Measurements from ENCODE around the gene PLEKHA7.
A peak's percentile ranks its signal among the peaks of the same experiment; 100 is the strongest.
"Not testable (repeated sequence)": the region's sequence is repeated elsewhere in the genome, so short reads cannot be mapped to it uniquely, and the experiment has no call there.

The PLEKHA7 gene

GRCh38 chr11:17014321-17014832 lies at the start of gene PLEKHA7:
TSS of gene PLEKHA7 (minus strand) at chr11:17014414. CDS start at chr11:17014401, 13 bp downstream.
- peak; percentile 8 for DNase-seq (ENCODE audit: low read depth)

GRCh38 chr11:17063171-17064002 lies 49.2 kb upstream of the PLEKHA7 start:
- no peak for DNase-seq (ENCODE audit: low read depth)

- DNase-seq (ENCODE audit: low read depth), result not testable (repeated sequence)
Measured at GRCh38 chr11:17051146-17051545, 36.9 kb upstream of the PLEKHA7 start.

GRCh38 chr11:17048491-17048890 lies 34.3 kb upstream of the PLEKHA7 start:
- DNase-seq (ENCODE audit: low read depth), result not testable (repeated sequence)

GRCh38 chr11:17046690-17047089 lies 32.5 kb upstream of the PLEKHA7 start:
- DNase-seq (ENCODE audit: low read depth), result no peak

GRCh38 chr11:17036666-17037658 lies 22.7 kb upstream of the PLEKHA7 start:
- no peak for DNase-seq (ENCODE audit: low read depth)

GRCh38 chr11:17034027-17034426 lies 19.8 kb upstream of the PLEKHA7 start:
- DNase-seq (ENCODE audit: low read depth), result not testable (repeated sequence)

GRCh38 chr11:17026487-17027082 lies 12.4 kb upstream of the PLEKHA7 start:
- DNase-seq (ENCODE audit: low read depth), result no peak

GRCh38 chr11:17024924-17025323 lies 10.7 kb upstream of the PLEKHA7 start:
- no peak for DNase-seq (ENCODE audit: low read depth)

- DNase-seq (ENCODE audit: low read depth), result no peak
Measured at GRCh38 chr11:17021511-17021910, 7.3 kb upstream of the PLEKHA7 start.

GRCh38 chr11:17020831-17021230 lies 6.6 kb upstream of the PLEKHA7 start:
- DNase-seq (ENCODE audit: low read depth), result no peak

GRCh38 chr11:17019232-17019631 lies 5.0 kb upstream of the PLEKHA7 start:
- DNase-seq (ENCODE audit: low read depth), result no peak

GRCh38 chr11:17015627-17016126 lies 1.5 kb upstream of the PLEKHA7 start:
- DNase-seq (ENCODE audit: low read depth), result no peak

GRCh38 chr11:17014833-17015626 lies 816 bp upstream of the PLEKHA7 start:
- no peak for DNase-seq (ENCODE audit: low read depth)

GRCh38 chr11:17013548-17014320 lies 480 bp downstream of the PLEKHA7 start:
- DNase-seq (ENCODE audit: low read depth), result no peak

GRCh38 chr11:17012712-17013547 lies 1.3 kb downstream of the PLEKHA7 start:
- DNase-seq (ENCODE audit: low read depth), result no peak

- DNase-seq (ENCODE audit: low read depth), result no peak
Measured at GRCh38 chr11:17012179-17012578, 2.0 kb downstream of the PLEKHA7 start.

GRCh38 chr11:17010851-17011420 lies 3.3 kb downstream of the PLEKHA7 start:
- no peak for DNase-seq (ENCODE audit: low read depth)

- DNase-seq (ENCODE audit: low read depth), result no peak
Measured at GRCh38 chr11:17008099-17008498, 6.1 kb downstream of the PLEKHA7 start.

Data from activated T-cell treated with anti-CD3 and anti-CD28 coated beads for 1 hour (primary cell).